GM12878 (cell line): ENCODE measurements around the gene FCHSD2. TPM values are rescaled to one million over a fixed set of nuclear protein-coding genes. Genes with fewer than 3 reads are reported as not detected.

ENCODE experiments used
- ATAC-seq: fragments of 200-7000 bp; cut with Tn5 transposase; 3 replicates; pipeline ENCODE4 v1.9.1; 2020; ENCODE audit warnings: mild to moderate bottlenecking, moderate library complexity
- BruUV-seq: library from RNA; stranded (reverse); fragments of 400-500 nt; replicated peaks from 2 replicates; lab custom pipeline; 2021; lab: Mats Ljungman, UMichigan
- CTCF ChIA-PET: fragments of 300-600 bp; sonication (Branson Sonifier 250); formaldehyde crosslinking; extraction: SDS; loops from one replicate; lab custom pipeline; 2021; ENCODE audit warnings: inconsistent platforms; lab: Yijun Ruan, JAX
- POLR2A ChIA-PET: fragments of 350-600 bp; formaldehyde crosslinking; extraction: SDS; loops from one replicate; lab custom pipeline; 2021; ENCODE audit warnings: inconsistent platforms; lab: Charles Lee
- RAD21 ChIA-PET: fragments of 300-600 bp; sonication (Branson Sonifier 250); formaldehyde crosslinking; loops from one replicate; lab custom pipeline; 2023; ENCODE audit warnings: antibody characterized with exemption; ENCODE audit not compliant: unreplicated experiment; lab: Charles Lee
- SMC1A ChIA-PET: fragments of 300-600 bp; sonication (Branson Sonifier 250); formaldehyde crosslinking; loops from one replicate; lab custom pipeline; 2023; ENCODE audit not compliant: unreplicated experiment, uncharacterized antibody; lab: Charles Lee
- DNase-seq: peaks from one replicate; pipeline ENCODE4 v3.0.0-alpha.2; 2011; ENCODE audit warnings: low read depth, low spot score
- FAIRE-seq: peaks from 3 replicates; lab custom pipeline; 2011; peaks lifted over from hg19 to GRCh38; lab: Jason Lieb, UNC
- H2AFZ ChIP-seq: 2 replicates; pipeline ENCODE4 v1.6.0; 2011; ENCODE audit warnings: low read depth, low read length, control low read depth; ENCODE audit not compliant: control insufficient read depth
- H3K27ac ChIP-seq: 2 replicates; pipeline ENCODE4 v1.5.1; 2011; ENCODE audit warnings: control low read depth; ENCODE audit not compliant: control insufficient read depth, insufficient read depth
- H3K27me3 ChIP-seq, 2 experiments: replicated peaks in 1 of 2; 2 replicates each; pipeline versions ENCODE4 v1.6.0 to v1.6.1; 2011; ENCODE audit warnings: low read length in 1 of 2; ENCODE audit not compliant: control insufficient read depth in 2 of 2, insufficient read depth in 2 of 2
- H3K36me3 ChIP-seq, 2 experiments: 2 replicates each; pipeline ENCODE4 v1.5.1; 2011; ENCODE audit warnings: low read length in 1 of 2; ENCODE audit not compliant: control insufficient read depth in 2 of 2, insufficient read depth in 2 of 2
- H3K4me1 ChIP-seq: 2 replicates; pipeline ENCODE4 v1.6.1; 2011; ENCODE audit warnings: mild to moderate bottlenecking, low read length, moderate library complexity, mixed read lengths; ENCODE audit not compliant: control insufficient read depth, insufficient read depth
- H3K4me2 ChIP-seq: 2 replicates; pipeline ENCODE4 v1.6.0; 2011; ENCODE audit warnings: control low read depth; ENCODE audit not compliant: control insufficient read depth, insufficient read depth
- H3K4me3 ChIP-seq: fragments of 200-600 bp; sonication (generic); 2 replicates; pipeline ENCODE4 v1.5.1; 2016
- H3K79me2 ChIP-seq: 2 replicates; pipeline ENCODE4 v1.6.0; 2011; ENCODE audit warnings: low read length; ENCODE audit not compliant: control insufficient read depth, insufficient read depth
- H3K9ac ChIP-seq: 2 replicates; pipeline ENCODE4 v1.8.0; 2011; ENCODE audit warnings: low read length, control low read depth, mixed read lengths; ENCODE audit not compliant: control insufficient read depth, insufficient read depth
- H3K9me3 ChIP-seq: replicated peaks from 3 replicates; pipeline ENCODE4 v1.5.1; 2011; ENCODE audit warnings: mild to moderate bottlenecking, low read length; ENCODE audit not compliant: control insufficient read depth, insufficient read depth
- H4K20me1 ChIP-seq: 2 replicates; pipeline ENCODE4 v1.6.0; 2011; ENCODE audit not compliant: control insufficient read depth, insufficient read depth
- ASH2L ChIP-seq: fragments of 300-600, 200-600 bp; sonication (generic); IDR thresholded peaks from 2 replicates; pipeline ENCODE4 v1.6.1; 2017; ENCODE audit warnings: low read depth, mild to moderate bottlenecking, borderline replicate concordance
- BRCA1 ChIP-seq: IDR thresholded peaks from 2 replicates; pipeline ENCODE4 v1.6.1; 2011; ENCODE audit warnings: low read depth, low read length, improper control_type of control experiment
- EZH2 ChIP-seq: IDR thresholded peaks from 2 replicates; pipeline ENCODE4 v1.6.1; 2012; ENCODE audit warnings: low read depth, mild to moderate bottlenecking, control low read depth, inconsistent platforms, low read length, borderline replicate concordance; ENCODE audit not compliant: control insufficient read depth
- HDAC2 ChIP-seq: fragments of 200-600 bp; sonication (generic); IDR thresholded peaks from 2 replicates; pipeline ENCODE4 v1.6.1; 2017
- RAD21 ChIP-seq: IDR thresholded peaks from 2 replicates; pipeline ENCODE4 v1.6.1; 2011; ENCODE audit warnings: mild to moderate bottlenecking, low read depth, low read length, moderate library complexity; ENCODE audit not compliant: insufficient read depth
- SIN3A ChIP-seq: IDR thresholded peaks from 2 replicates; pipeline ENCODE4 v1.6.1; 2012; ENCODE audit warnings: low read depth, low read length, improper control_type of control experiment
- SP1 ChIP-seq: IDR thresholded peaks from one replicate; pipeline ENCODE4 v1.6.1; 2011; ENCODE audit warnings: low read depth, low read length
- WGBS: methylation state at CpG from one replicate; pipeline ENCODE4 v1.1.6; 2016; ENCODE audit warnings: low lambda C conversion rate; ENCODE audit not compliant: insufficient replicate concordance, insufficient coverage; ENCODE audit errors: missing lambda C conversion rate; 5-methylcytosine and 5-hydroxymethylcytosine counted together
- in situ Hi-C: fragments of 300-500 bp; cut with MboI; formaldehyde crosslinking; loops from 9 replicates; pipeline ENCODE4 v1.14.3; 2018; ENCODE audit warnings: mixed read lengths
- intact Hi-C: fragments of 100-400 bp; cut with micrococcal nuclease; formaldehyde crosslinking; loops from one replicate; pipeline ENCODE4 v1.14.2; 2022; ENCODE audit not compliant: unreplicated experiment
- polyA plus RNA-seq, 11 experiments: library from polyadenylated mRNA; depleted of rRNA in 4 of 11; unstranded in 6 of 11; stranded (reverse) in 5 of 11; fragments of >200 nt; fragmentation: Nextera tagmentation in 4 of 11; fragmentation: Illumina TruSeq in 1 of 11; extraction: Ambion mirVana in 4 of 11; extraction: Trizol in 1 of 11; gene quantifications; 1 replicate in 1 of 11; 2 replicates in 10 of 11; pipeline versions ENCODE4 v1.2.1 to v1.2.3, GENCODE V29; 2011 to 2016; ENCODE audit warnings: inconsistent platforms in 2 of 11, missing spikeins in 2 of 11, low read depth in 1 of 11
- total RNA-seq, 4 experiments: library from RNA; depleted of rRNA in 3 of 4; stranded (reverse); fragments of >200 nt in 3 of 4; fragmentation: Illumina TruSeq in 1 of 4; extraction: Trizol in 1 of 4; gene quantifications; 2 replicates each; pipeline versions ENCODE4 v1.2.1 to v1.2.3, GENCODE V29; 2013 to 2021
- TF ChIP-seq, protein P1 (sequence below): fragments of 450-650 bp; IDR thresholded peaks from 2 replicates; pipeline ENCODE4 v1.6.1; 2016; ENCODE audit warnings: mild to moderate bottlenecking
- TF ChIP-seq, protein P2 (sequence below): fragments of 150-350 bp; IDR thresholded peaks from 2 replicates; pipeline ENCODE4 v1.6.1; 2014; ENCODE audit warnings: mild to moderate bottlenecking, low read depth, low read length

Gene FCHSD2
- total and polyA plus RNA-seq, 10 of the 15 experiments (the other 5 are each of a cell fraction or from before 2014, with no cell fraction given) = 13.2 to 89.8 (median 47.8) TPM

DNA sequence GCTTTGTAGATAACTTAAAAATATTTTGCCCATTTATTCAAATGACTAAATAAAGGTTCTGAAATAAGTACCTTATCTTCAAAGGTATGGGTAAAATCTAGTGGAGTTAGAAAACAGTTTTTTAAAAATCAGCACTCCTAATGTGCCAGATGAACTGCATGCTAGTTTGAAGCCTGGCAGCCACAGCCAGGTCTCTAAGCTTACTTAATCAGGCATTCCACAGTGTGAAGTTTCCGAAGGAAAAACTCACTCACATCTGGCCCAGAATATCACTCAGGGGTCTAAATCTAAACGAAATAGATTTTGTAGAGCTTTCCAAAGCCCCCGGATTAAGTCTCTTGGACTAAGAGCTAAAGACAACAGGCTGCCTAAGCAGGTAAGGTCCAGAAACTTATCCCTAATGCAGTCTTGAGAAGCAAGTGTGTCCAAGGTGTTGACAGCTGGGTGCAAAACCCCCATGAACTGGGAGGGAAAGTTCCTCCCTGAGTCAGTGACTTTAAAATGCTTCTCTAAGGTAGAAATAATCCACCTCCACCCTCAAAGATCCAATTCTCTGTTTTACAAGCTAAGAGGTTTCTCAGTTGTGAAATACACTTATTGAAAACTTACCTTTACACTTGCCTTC, 157.6 kb downstream of the FCHSD2 start:
- Histone ChIP-seq H3K36me3 (peaks cover 2 to 26% of the 10 kb centered on the region in 2 experiments; a peak in 3 of 4 replicates), H3K9ac (no peak overlapping the region), H3K79me2 (peaks cover 2% of the 10 kb centered on the region), H3K4me1 (peaks cover 10% of the 10 kb centered on the region; the same call in 1 of the 2 replicates), H2AFZ (no peak overlapping the region), H3K9me3 (no peaks in the 10 kb centered on the region), H4K20me1 (no peaks in the 10 kb centered on the region), H3K27ac (no peak overlapping the region), H3K4me2 (no peak overlapping the region), H3K4me3 (no peak overlapping the region), H3K27me3 (no peaks in the 10 kb centered on the region)
- WGBS = 78% methylated on average over 3 of the region's 3 CpGs
- FAIRE-seq (no peak), ATAC-seq (no peak), DNase-seq (no peak)
- ChIA-PET SMC1A (interaction anchor here (0.7 to 2.5 kb wide), 6 partner anchors 11 to 194 kb away, joined by 3 to 8 read pairs (median 4); no protein-coding TSS in a partner anchor), POLR2A (interaction anchor here (0.8 kb wide), 1 partner anchor 158 kb away, joined by 3 read pairs; no protein-coding TSS in a partner anchor), CTCF (interaction anchor here (0.9 to 1.4 kb wide), 4 partner anchors 9 to 195 kb away, joined by 3 to 4 read pairs (median 3); no protein-coding TSS in a partner anchor), RAD21 (interaction anchor here (2.6 kb wide), 1 partner anchor 193 kb away, joined by 8 read pairs; no protein-coding TSS in a partner anchor)
- in situ Hi-C loops = no loop called here
- TF ChIP-seq SP1 (no peak), HDAC2 (no peak), EZH2 (no peak), ASH2L (no peak), BRCA1 (no peak), RAD21 (no peak), SIN3A (no peak)
- TF ChIP-seq, protein P1, sequence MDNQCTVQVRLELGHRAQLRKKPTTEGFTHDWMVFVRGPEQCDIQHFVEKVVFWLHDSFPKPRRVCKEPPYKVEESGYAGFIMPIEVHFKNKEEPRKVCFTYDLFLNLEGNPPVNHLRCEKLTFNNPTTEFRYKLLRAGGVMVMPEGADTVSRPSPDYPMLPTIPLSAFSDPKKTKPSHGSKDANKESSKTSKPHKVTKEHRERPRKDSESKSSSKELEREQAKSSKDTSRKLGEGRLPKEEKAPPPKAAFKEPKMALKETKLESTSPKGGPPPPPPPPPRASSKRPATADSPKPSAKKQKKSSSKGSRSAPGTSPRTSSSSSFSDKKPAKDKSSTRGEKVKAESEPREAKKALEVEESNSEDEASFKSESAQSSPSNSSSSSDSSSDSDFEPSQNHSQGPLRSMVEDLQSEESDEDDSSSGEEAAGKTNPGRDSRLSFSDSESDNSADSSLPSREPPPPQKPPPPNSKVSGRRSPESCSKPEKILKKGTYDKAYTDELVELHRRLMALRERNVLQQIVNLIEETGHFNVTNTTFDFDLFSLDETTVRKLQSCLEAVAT = no peak
- TF ChIP-seq, protein P2, sequence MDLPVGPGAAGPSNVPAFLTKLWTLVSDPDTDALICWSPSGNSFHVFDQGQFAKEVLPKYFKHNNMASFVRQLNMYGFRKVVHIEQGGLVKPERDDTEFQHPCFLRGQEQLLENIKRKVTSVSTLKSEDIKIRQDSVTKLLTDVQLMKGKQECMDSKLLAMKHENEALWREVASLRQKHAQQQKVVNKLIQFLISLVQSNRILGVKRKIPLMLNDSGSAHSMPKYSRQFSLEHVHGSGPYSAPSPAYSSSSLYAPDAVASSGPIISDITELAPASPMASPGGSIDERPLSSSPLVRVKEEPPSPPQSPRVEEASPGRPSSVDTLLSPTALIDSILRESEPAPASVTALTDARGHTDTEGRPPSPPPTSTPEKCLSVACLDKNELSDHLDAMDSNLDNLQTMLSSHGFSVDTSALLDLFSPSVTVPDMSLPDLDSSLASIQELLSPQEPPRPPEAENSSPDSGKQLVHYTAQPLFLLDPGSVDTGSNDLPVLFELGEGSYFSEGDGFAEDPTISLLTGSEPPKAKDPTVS = no peak
- no TSS peak for BruUV-seq
- intact Hi-C loops = no loop called here
